Measurements from ENCODE around the gene SEMA5B.

DNA sequence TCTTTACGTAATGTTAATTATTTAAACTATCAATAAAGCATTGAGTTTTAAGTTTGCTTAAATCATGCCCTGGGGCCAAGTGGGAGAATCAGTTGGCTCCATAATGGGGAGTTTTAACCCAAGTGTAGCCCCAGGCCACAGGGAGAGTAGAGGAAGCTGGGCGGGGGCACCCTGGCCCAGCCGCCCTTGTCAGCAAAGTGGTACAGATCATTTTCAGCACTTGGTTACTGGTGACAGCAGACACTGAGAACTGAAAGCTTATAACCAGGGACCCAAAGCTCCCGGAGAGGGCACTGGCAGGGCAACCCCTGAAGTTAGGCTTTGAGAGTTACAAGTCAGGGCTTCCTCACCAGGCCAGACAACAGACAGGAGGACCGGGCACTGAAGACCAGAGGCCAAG, 90.6 kb downstream of the SEMA5B start:
- TF ChIP-seq, protein P1, sequence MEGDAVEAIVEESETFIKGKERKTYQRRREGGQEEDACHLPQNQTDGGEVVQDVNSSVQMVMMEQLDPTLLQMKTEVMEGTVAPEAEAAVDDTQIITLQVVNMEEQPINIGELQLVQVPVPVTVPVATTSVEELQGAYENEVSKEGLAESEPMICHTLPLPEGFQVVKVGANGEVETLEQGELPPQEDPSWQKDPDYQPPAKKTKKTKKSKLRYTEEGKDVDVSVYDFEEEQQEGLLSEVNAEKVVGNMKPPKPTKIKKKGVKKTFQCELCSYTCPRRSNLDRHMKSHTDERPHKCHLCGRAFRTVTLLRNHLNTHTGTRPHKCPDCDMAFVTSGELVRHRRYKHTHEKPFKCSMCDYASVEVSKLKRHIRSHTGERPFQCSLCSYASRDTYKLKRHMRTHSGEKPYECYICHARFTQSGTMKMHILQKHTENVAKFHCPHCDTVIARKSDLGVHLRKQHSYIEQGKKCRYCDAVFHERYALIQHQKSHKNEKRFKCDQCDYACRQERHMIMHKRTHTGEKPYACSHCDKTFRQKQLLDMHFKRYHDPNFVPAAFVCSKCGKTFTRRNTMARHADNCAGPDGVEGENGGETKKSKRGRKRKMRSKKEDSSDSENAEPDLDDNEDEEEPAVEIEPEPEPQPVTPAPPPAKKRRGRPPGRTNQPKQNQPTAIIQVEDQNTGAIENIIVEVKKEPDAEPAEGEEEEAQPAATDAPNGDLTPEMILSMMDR (conservative IDR thresholded peaks at IDR 0.05; ENCODE audit: low read depth, low read length) = no peak
- TF ChIP-seq EZH2phosphoT487 (IDR thresholded peaks at IDR 0.05; ENCODE audit: borderline replicate concordance, low read length) (no peak), EZH2 (IDR thresholded peaks at IDR 0.05; ENCODE audit: low read length, unreplicated experiment) (no peak)

Measured in PC-3 (cell line).